T follicular helper cell (primary cell): ENCODE measurements around the gene CASKIN1.
"Not testable (repeated sequence)": the region's sequence is repeated elsewhere in the genome, so short reads cannot be mapped to it uniquely, and the experiment has no call there.

ENCODE experiments used
- DNase-seq: peaks from one replicate; pipeline ENCODE4 v3.0.0-alpha.2; 2020; ENCODE audit warnings: low read depth

The CASKIN1 gene

DNA sequence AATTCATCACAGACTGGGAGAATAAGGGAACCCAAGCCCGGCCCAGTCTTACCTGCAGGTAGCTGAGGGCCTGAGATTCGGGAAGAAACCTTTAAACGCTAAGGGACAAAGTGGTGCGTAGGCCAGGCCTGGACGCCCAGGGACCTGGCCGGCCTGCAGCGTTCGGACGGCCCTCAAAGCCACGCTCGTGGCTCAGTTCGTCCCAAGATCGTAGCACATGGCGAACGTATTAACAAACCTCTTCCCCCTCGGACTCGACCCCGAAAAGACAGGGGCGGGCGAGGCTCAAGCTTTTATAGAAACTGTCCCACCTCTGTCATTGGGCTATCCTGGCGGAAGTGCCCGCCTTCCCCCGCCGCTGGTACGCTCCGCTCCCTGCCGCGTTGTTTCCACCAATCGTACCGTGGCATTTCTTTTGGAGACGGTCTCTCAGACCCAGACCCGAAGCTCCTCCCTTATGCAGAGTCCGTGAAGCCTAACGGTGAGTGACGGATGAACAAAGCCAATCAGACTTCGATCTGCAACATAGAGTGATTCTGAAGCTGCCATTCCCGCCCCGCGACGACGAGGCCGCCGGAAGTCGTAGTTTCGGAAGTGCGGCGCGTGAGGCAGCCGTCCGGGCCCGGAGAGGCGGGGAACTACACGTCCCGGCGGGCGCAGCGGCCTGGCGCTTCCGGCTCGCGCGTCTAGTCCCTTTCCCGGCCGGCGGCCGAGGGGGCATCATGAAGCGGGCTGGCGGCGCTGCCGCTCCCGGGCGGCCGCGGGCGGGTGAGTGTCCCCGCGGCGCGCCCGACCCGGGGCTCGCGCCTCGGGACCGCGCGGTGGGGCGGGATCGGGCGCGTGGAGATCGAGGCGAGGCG lies 41.1 kb downstream of the CASKIN1 start, which contains the start of gene TRAF7:
Gene TRAF7, plus strand, starts transcription at position 692 of the 860 bp plus-strand sequence. CDS start 8,139 bp downstream, outside the sequence.
- peak; percentile 96 for DNase-seq

GRCh38 chr16:2154533-2155090 lies 41.8 kb downstream of the CASKIN1 start:
- no peak for DNase-seq

GRCh38 chr16:2152695-2153506 lies 43.5 kb downstream of the CASKIN1 start:
- no peak for DNase-seq

DNA sequence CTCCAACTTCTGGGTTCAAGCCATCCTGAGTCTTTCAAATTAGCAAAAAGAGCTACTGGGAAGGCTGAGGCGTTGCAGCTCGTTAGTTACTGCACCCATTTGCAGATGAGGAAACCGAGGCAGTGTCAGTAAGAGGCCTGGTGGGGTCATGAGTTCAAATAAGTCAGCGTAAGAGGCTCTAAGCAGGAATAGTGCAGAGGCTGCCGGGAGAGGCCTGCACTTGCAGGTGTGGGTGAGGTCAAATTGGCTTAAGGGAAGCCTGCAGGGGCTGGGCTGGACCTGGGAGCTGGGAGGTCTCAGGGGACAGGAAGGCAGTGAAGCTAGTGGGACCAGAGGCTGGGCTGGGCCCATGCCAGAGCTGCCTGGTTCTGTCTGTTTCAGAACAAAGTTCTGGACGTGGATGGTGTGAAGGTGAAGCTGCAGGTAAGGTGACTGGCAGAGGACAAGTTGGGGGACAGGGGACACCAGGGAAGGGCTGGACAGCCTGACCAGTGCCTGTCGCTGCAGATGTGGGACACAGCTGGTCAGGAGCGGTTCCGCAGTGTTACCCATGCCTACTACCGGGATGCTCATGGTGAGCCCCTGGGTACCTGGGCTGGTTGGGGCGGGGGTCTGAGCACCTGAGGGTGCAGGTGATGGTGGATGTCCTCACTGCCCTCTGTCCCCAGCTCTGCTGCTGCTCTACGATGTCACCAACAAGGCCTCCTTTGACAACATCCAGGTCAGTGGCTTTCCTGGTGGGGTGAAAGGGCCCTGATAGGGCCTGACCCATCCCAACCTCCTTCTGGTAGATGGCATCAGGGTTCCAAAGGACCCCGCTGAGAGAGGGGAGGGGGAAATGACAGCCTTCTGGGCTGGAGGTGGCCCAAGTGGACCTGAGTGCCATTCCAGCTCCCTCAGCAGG lies 45.0 kb downstream of the CASKIN1 start:
- DNase-seq, result no peak

- DNase-seq, result no peak
Measured at GRCh38 chr16:2150418-2151187, 45.8 kb downstream of the CASKIN1 start.

- no peak for DNase-seq
Measured at GRCh38 chr16:2149630-2150417, 46.6 kb downstream of the CASKIN1 start.

DNA sequence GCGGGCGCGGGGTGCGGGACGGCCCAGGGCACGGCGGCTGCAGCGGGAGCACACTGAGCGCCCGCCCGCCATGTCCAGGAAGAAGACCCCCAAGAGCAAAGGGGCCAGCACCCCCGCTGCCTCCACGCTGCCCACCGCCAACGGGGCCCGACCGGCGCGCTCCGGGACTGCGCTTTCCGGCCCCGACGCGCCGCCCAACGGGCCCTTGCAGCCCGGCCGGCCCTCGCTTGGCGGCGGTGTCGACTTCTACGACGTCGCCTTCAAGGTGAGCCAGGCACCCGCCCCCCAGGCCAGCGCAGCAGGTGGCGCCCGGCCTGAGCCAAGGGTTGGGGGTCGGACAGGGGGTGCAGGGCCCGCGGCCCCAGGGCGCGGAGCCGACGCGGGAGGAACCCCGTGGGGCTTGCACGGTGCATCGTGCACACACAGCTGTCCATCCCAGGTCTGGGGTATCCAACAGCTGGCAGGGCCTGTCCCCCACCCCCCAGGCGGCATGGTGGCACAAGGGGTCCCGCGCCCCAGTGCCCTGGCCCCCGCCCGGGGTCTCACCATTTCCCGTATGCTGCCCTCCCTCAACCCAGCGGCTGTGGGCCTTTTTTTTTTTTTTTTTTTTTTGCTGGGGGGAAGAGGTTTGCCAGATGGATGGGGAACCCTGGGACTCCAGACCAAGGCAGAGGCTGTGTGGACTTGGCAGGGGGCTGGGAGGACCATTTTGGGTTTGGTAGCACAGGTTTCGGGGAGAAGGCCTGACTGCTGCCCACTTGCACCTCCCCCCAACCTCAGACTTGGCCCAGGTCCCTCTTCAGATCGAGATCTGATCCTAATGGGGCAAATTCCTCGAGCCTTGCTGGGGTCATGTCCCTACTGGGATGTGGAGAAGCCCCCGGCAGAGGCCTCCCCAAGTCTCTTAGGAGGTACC lies 47.4 kb downstream of the CASKIN1 start:
- DNase-seq, result no peak

DNA sequence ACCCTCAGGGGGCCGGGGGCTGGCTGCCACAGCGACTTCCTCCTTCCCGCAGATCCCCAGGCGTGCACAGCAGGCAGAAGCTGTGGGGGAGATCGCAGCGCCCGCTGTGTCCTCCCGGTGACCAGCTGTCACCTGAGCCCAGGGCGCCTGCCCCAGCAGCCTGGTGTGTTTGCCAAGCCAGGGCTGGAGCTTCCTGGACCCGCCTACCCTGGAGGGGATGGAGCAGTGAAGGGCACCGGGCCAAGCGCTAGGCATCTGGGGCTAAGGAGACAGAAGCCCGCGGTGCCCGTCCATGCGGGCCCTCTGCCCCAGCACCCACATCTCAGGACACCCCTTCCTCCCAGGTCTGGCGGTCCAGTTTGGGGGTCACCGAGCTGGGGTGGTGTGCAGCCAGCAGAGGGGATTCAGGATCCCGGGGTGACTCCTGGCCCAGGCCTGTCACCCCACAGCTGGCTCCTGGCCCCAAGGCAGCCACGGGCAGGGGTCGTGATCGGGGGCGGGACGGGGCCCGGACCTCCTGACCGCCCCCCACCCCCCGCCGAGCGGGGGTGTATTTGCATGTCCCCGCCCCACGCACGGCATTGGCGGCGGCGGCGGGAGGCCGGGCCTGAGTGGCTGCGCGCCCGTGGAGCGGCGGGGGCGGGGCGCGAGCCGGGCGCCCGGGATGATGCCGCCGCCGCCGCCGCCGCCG lies 48.3 kb downstream of the CASKIN1 start, which contains the start of gene RAB26:
Gene RAB26, plus strand, starts transcription at position 645 of the 691 bp plus-strand sequence. CDS start 159 bp downstream, outside the sequence.
- DNase-seq, result peak; percentile 48

DNA sequence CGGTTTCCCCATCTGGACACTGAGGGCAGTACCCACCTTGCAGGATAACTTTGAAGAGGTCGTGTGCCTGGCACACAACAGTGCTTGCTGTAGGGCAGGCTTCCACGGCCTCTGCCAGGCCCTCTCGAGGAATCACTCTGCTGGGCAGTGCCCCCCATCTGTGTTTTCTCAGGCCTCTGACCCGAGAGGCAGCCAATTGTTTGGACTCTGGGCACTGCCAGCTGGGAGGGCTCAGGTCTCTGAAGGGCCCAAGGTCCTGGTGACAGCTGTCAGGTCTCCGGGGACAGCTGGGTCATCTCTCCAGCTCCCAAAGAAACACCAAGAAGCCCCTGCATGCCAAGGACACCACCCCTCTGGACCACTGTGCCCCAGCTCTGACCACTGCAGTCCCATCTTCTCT lies 49.0 kb downstream of the CASKIN1 start:
- DNase-seq, result no peak

DNA sequence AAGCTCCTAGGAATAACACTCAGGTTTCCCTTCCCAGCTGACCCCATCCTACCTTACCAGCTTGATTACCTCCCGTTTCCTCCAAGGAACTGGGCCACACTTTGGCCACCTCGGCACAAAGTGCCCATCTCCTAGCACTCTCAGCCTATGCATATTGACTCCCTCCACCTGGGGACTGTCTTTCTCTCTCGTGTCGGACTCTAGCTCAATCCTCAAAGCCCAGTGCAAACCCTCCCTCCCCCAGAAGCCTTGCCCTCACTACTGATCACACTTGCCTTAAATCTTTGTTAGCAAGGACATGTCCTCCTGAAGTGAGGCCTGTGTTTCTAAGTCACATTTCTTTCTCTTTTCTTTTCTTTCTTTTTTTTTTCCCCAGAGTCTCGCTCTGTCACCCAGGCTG lies 50.6 kb downstream of the CASKIN1 start:
- no peak for DNase-seq

GRCh38 chr16:2143878-2144485 lies 52.4 kb downstream of the CASKIN1 start:
- DNase-seq, result no peak

GRCh38 chr16:2142942-2143877 lies 53.2 kb downstream of the CASKIN1 start:
- no peak for DNase-seq

DNA sequence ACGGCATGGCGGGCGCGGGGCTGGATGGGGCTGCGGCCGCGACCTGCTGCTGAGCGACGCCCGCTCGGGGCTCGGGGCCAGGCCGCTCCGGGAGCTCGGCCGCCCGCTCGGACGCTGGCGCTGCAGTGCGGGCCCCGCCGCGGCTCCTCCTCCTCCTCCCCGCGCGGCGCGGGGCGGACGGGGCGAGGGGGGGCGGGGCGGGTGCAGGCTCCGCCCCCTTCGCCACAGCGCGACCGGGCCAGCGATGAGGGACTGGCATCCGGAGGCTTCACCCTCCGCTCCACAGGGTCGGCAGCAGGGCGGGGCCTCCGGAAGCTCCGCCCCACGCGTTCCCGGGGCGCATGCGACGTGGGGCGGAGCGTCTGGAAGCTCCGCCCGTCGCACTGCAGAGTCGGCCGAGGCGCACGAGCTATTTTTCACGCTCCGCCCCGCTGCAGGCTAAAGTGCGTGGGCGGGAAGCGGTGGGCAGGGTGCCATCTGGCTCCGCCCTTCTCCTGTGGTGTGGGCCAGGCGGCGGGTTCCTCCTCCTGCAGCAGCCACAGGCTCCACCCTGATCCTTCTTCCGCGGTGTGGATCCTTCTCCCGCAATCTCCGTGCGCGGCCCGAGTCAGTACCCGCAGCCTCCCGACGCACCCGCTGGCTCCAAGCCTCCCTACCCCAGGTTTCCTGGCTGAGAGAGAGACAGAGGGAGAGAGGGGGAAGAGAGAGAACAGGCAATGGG lies 60.5 kb downstream of the CASKIN1 start, which contains the start of gene PKD1:
Gene PKD1, minus strand, starts transcription at position 129 of the 721 bp plus-strand sequence. CDS start 209 bp downstream, outside the sequence.
- DNase-seq, result peak; percentile 97

DNA sequence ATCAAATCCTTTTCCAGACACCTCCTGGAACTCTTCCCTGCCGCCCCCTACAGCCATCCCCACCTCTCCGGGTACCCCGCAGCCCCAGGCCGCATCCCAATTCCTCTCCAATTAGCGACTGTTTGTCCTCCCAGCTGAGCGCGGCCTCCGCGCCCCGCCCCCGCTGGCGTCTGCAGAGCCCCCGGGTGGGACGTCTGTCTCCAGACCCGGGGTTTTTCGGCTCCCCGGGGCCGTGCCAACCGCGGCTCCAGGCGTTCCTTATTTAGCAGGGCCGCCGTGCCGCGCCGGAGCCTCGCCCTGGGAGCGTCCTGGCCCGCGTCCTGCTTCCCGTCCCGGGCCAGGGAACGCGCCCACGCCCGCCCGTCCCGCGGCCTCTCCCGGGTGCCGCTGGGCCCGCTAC lies 61.3 kb downstream of the CASKIN1 start:
- DNase-seq, result not testable (repeated sequence)

DNA sequence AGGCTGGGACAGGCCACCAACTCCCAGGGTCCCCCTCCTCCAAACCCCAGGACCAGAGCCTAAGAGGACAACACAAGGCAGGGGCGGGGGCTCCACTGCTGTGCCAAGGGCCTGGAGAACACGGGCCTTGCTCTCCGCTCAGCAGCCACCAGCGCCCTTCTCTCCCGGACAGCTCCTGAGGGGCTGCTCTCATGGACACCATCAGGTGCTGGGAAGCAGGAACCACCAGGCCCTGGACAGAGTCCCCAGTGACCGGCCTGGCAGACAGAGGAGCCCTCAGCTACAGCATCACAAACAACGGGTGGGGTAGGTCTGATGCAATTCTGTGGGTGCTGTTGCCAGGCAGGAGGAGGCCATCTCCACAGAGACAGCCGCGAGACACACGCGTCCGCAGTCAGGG lies 62.6 kb downstream of the CASKIN1 start:
- DNase-seq, result not testable (repeated sequence)
